SK-N-SH (cell line): Measurements from ENCODE around the gene TBC1D5. TPM values are rescaled to one million over a fixed set of nuclear protein-coding genes. Genes with fewer than 3 reads are reported as not detected.

Source experiments
- CTCF ChIA-PET: fragments of 300-600, 350-600 bp; formaldehyde crosslinking; extraction: SDS; loops from one replicate; lab custom pipeline; 2021; lab: Yijun Ruan, JAX
- POLR2A ChIA-PET: fragments of 350-600 bp; sonication (Branson Sonifier 250); formaldehyde crosslinking; extraction: SDS; loops from one replicate; lab custom pipeline; 2020; ENCODE audit warnings: antibody characterized with exemption, inconsistent platforms; lab: Yijun Ruan, JAX
- DNase-seq: peaks from one replicate; pipeline ENCODE4 v3.0.0; 2012
- H2AFZ ChIP-seq: fragments of 200-600 bp; sonication (generic); 2 replicates; pipeline ENCODE4 v1.8.1; 2016; ENCODE audit warnings: antibody characterized with exemption, mild to moderate bottlenecking, low read depth
- H3F3A ChIP-seq: fragments of 200-600 bp; sonication (generic); replicated peaks from 2 replicates; pipeline ENCODE3; 2016; ENCODE audit warnings: antibody characterized with exemption, mild to moderate bottlenecking; ENCODE audit not compliant: insufficient read depth
- H3K27ac ChIP-seq, 2 experiments: fragments of 200-500 bp in 1 of 2; fragments of 200-600 bp in 1 of 2; sonication (Bioruptor generic) in 1 of 2; sonication (generic), shearing (Covaris generic) in 1 of 2; 2 replicates each; pipeline versions ENCODE4 v1.5.1 to v1.6.1; 2014 to 2016; ENCODE audit warnings: low read depth in 2 of 2, inconsistent platforms in 1 of 2, low read length in 1 of 2, mild to moderate bottlenecking in 1 of 2, mixed read lengths in 1 of 2
- H3K27me3 ChIP-seq: fragments of 200-600 bp; sonication (generic), shearing (Covaris generic); 2 replicates; pipeline ENCODE4 v1.6.1; 2016; ENCODE audit warnings: mixed run types; ENCODE audit not compliant: insufficient read depth
- H3K36me3 ChIP-seq, 2 experiments: fragments of 200-500 bp in 1 of 2; fragments of 200-600 bp in 1 of 2; sonication (Bioruptor generic) in 1 of 2; sonication (generic) in 1 of 2; replicated peaks in 1 of 2; 2 replicates each; pipeline versions ENCODE3 to v1.5.1; 2014 to 2016; ENCODE audit warnings: low read length in 1 of 2, mild to moderate bottlenecking in 1 of 2; ENCODE audit not compliant: insufficient read depth in 2 of 2, control insufficient read depth in 1 of 2
- H3K4me1 ChIP-seq, 2 experiments: fragments of 200-500 bp in 1 of 2; fragments of 200-600 bp in 1 of 2; sonication (Bioruptor generic) in 1 of 2; sonication (generic), shearing (Covaris generic) in 1 of 2; 2 replicates each; pipeline versions ENCODE4 v1.5.1 to v1.6.1; 2014 to 2016; ENCODE audit warnings: low read depth in 1 of 2, low read length in 1 of 2, mixed run types in 1 of 2; ENCODE audit not compliant: insufficient read depth in 2 of 2, control insufficient read depth in 1 of 2
- H3K4me2 ChIP-seq: fragments of 200-600 bp; sonication (generic), shearing (Covaris generic); 2 replicates; pipeline ENCODE4 v1.6.1; 2017; ENCODE audit warnings: mixed run types
- H3K4me3 ChIP-seq, 2 experiments: fragments of 200-500 bp in 1 of 2; fragments of 200-600 bp in 1 of 2; sonication (Bioruptor generic) in 1 of 2; sonication (generic), shearing (Covaris generic) in 1 of 2; 2 replicates each; pipeline versions ENCODE4 v1.5.1 to v1.8.1; 2014 to 2016; ENCODE audit warnings: low read depth in 2 of 2, inconsistent platforms in 1 of 2, low read length in 1 of 2, mild to moderate bottlenecking in 1 of 2, mixed read lengths in 1 of 2, moderate library complexity in 1 of 2
- H3K79me2 ChIP-seq: fragments of 200-600 bp; sonication (generic); 2 replicates; pipeline ENCODE4 v1.8.1; 2017; ENCODE audit warnings: mild to moderate bottlenecking; ENCODE audit not compliant: insufficient read depth
- H3K9ac ChIP-seq: fragments of 200-600 bp; sonication (generic); 2 replicates; pipeline ENCODE4 v1.6.1; 2017; ENCODE audit warnings: mixed run types
- H3K9me2 ChIP-seq: fragments of 200-600 bp; sonication (generic); 2 replicates; pipeline ENCODE4 v1.6.1; 2017; ENCODE audit warnings: mixed run types
- H3K9me3 ChIP-seq: fragments of 200-600 bp; sonication (generic); 2 replicates; pipeline ENCODE4 v1.6.1; 2017; ENCODE audit warnings: mixed run types, mild to moderate bottlenecking, moderate library complexity
- H4K20me1 ChIP-seq: fragments of 200-600 bp; sonication (generic); 2 replicates; pipeline ENCODE4 v1.6.1; 2017; ENCODE audit warnings: mild to moderate bottlenecking, mixed run types; ENCODE audit not compliant: insufficient read depth
- CHD2 ChIP-seq: fragments of 150-350 bp; IDR thresholded peaks from 2 replicates; pipeline ENCODE4 v1.6.1; 2018; ENCODE audit warnings: low read length; ENCODE audit not compliant: partially characterized antibody
- FOSL2 ChIP-seq: IDR thresholded peaks from 2 replicates; pipeline ENCODE4 v1.4.0; 2012; ENCODE audit warnings: low read depth, mild to moderate bottlenecking, moderate library complexity, borderline replicate concordance
- GABPA ChIP-seq: IDR thresholded peaks from 2 replicates; pipeline ENCODE4 v1.4.0; 2012; ENCODE audit warnings: low read depth, mild to moderate bottlenecking
- IRF3 ChIP-seq: fragments of 150-350 bp; IDR thresholded peaks from 2 replicates; pipeline ENCODE4 v1.6.1; 2016; ENCODE audit warnings: mild to moderate bottlenecking, low read depth, low read length
- JUND ChIP-seq: IDR thresholded peaks from 2 replicates; pipeline ENCODE4 v1.4.0; 2012
- PBX3 ChIP-seq: IDR thresholded peaks from 2 replicates; pipeline ENCODE4; 2012
- POLR2AphosphoS5 ChIP-seq: IDR thresholded peaks from 2 replicates; pipeline ENCODE4 v1.6.1; 2012; ENCODE audit warnings: low read depth, low read length
- RCOR1 ChIP-seq: fragments of 150-350 bp; IDR thresholded peaks from 2 replicates; pipeline ENCODE4 v1.6.1; 2017; ENCODE audit warnings: antibody characterized with exemption, low read length
- USF1 ChIP-seq: IDR thresholded peaks from 2 replicates; pipeline ENCODE4 v1.4.0; 2012; ENCODE audit warnings: low read depth, borderline replicate concordance
- WGBS: methylation state at CpG from one replicate; pipeline ENCODE4 v1.1.6; 2017; ENCODE audit warnings: low lambda C conversion rate; 5-methylcytosine and 5-hydroxymethylcytosine counted together
- polyA plus RNA-seq, 3 experiments: library from polyadenylated mRNA; depleted of rRNA; stranded (reverse); fragments of >200 nt; gene quantifications; 2 replicates each; pipeline ENCODE4 v1.2.3, GENCODE V29; 2012

TBC1D5 gene
- polyA plus RNA-seq, 1 of the 3 experiments (the other 2 are of a cell fraction) = 19.5 TPM

GRCh38 chr3:17664923-17665322 is 77.5 kb downstream of the TBC1D5 start:
- 98% methylated on average over 3 of the region's 3 CpGs for WGBS
- Histone ChIP-seq H3K4me1 (no peaks in the 10 kb centered on the region; a peak in 1 of 4 replicates), H3K27ac (no peak overlapping the region), H3K9me3 (no peaks in the 10 kb centered on the region), H3F3A (no peaks in the 10 kb centered on the region), H3K9me2 (no peaks in the 10 kb centered on the region), H3K4me3 (no peak overlapping the region), H3K4me2 (no peak overlapping the region), H3K79me2 (no peaks in the 10 kb centered on the region; the same call in 1 of the 2 replicates), H3K9ac (no peak overlapping the region), H3K36me3 (no peaks in the 10 kb centered on the region), H3K27me3 (no peaks in the 10 kb centered on the region), H2AFZ (no peak overlapping the region), H4K20me1 (no peaks in the 10 kb centered on the region)
- POLR2A ChIA-PET = no interaction called here
- DNase-seq = no peak
- TF ChIP-seq USF1 = no peak
- no peak for TF ChIP-seq JUND
- no peak for TF ChIP-seq PBX3
- TF ChIP-seq RCOR1 = no peak
- CTCF ChIA-PET = interaction anchor here (2.1 kb wide), 1 partner anchor 20 kb away, joined by 7 read pairs; no protein-coding TSS in a partner anchor

GRCh38 chr3:17656264-17656663 is 86.2 kb downstream of the TBC1D5 start:
- TF ChIP-seq USF1 (no peak), FOSL2 (no peak), IRF3 (no peak), POLR2AphosphoS5 (no peak), CHD2 (no peak), GABPA (no peak)
- POLR2A ChIA-PET = no interaction called here
- Histone ChIP-seq H3K4me2 (no peak overlapping the region), H3K27me3 (no peaks in the 10 kb centered on the region), H3K9me2 (no peaks in the 10 kb centered on the region), H3K79me2 (0 out of 2 replicates have a peak, but pooled peaks cover 6% of the 10 kb centered on the region), H3K9me3 (no peaks in the 10 kb centered on the region), H2AFZ (no peak overlapping the region), H3K4me3 (no peak overlapping the region), H3K36me3 (no peaks in the 10 kb centered on the region), H3K9ac (no peak overlapping the region), H3K27ac (no peak overlapping the region), H3F3A (no peaks in the 10 kb centered on the region), H4K20me1 (no peaks in the 10 kb centered on the region), H3K4me1 (no peaks in the 10 kb centered on the region; a peak in 1 of 4 replicates)
- no peak for DNase-seq
- CTCF ChIA-PET = interaction anchor here (3.8 kb wide), 1 partner anchor 11 kb away, joined by 37 read pairs; no protein-coding TSS in a partner anchor
- 95% methylated on average over 1 of the region's 1 CpG for WGBS
